Activated CD8-positive, alpha-beta memory T cell treated with anti-CD3 and anti-CD28 coated beads for 4 hours (primary cell): ENCODE data around the gene AIF1L.

Experiments used
- DNase-seq, 2 donors: peaks; one replicate each; pipeline ENCODE4 v3.0.0-alpha.2; 2020; ENCODE audit warnings: low read depth in 2 of 2

The AIF1L gene

DNA sequence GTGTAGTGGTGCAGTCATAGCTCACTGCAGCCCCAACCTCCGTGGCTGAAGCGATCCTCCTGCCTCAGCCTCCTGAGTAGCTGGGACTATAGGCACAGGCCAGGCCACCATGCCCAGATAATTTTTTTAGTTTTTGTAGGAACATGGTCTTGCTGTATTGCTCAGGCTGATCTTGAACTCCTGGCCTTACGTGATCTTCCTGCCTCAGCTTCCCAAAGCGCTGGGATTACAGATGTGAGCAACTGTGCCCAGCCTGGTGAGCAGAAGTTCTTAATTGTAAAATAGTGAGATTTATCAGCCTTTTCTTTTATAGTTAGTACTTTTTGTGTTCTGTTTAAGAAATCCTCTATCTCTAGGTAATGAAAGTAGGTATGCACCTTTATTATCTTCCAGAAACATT, 71.6 kb downstream of the AIF1L start:
- no peak for DNase-seq

DNA sequence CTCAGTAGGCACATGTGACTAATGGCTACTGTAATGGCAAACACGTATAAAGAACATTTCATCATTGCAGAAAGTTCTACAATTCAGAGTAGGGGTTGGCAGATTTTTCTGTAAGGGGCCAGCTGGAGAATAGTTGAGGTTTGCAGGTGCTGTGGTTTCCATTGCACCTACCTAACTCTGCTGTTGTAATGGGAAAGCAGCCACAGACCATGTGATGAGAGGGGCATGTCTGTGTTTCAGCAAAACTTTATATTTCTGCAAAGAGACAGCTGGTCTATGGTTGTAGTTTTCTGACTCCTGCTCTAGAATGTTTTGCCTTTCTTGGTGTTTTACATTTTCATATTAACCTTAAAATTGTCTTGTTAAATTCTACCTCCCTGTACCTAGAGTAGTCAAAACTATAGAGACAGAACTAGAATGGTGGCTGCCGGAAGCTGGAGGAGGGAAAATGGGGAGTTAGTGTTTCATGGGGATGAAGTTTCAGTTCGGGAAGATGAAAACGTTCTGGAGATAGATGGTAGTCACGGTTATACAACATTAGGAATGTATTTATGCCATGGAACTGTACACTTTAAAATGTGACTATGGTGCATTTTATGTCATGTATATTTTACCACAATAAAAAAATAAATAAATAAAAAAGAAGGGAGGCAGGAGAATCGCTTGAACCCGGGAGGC, 73.4 kb downstream of the AIF1L start:
- DNase-seq: no peak
